K562 (cell line): ENCODE results near the gene SLC39A6. TPM values are rescaled to one million over a fixed set of nuclear protein-coding genes. Genes with fewer than 3 reads are reported as not detected.
A peak's percentile ranks its signal among the peaks of the same experiment; 100 is the strongest.

Experiments
- CC2D1A ChIP-seq: fragments of 450-650 bp; IDR thresholded peaks from 2 replicates; pipeline ENCODE4 v1.6.1; 2017; ENCODE audit warnings: mild to moderate bottlenecking
- EP400 ChIP-seq: fragments of 450-650 bp; IDR thresholded peaks from 2 replicates; pipeline ENCODE4 v1.6.1; 2017; ENCODE audit warnings: antibody characterized with exemption, mild to moderate bottlenecking, moderate library complexity
- FOS ChIP-seq: IDR thresholded peaks from 3 replicates; pipeline ENCODE4 v1.6.1; 2011; ENCODE audit not compliant: insufficient read length; ENCODE audit errors: extremely low read depth
- FUS ChIP-seq: fragments of 200-400 bp; formaldehyde crosslinking; optimal IDR thresholded peaks from 2 replicates; pipeline ENCODE3; 2017; ENCODE audit warnings: low read depth, low read length
- JUND ChIP-seq, 2 experiments: IDR thresholded peaks; 2 replicates in 1 of 2; 3 replicates in 1 of 2; pipeline ENCODE4 v1.6.1; 2011; ENCODE audit warnings: borderline replicate concordance in 2 of 2, low read depth in 2 of 2, low read length in 2 of 2, improper control_type of control experiment in 1 of 2, missing biosample characterization in 1 of 2, missing genetic modification characterization in 1 of 2, missing genetic modification reagents in 1 of 2
- NFYB ChIP-seq: IDR thresholded peaks from 2 replicates; pipeline ENCODE4 v1.6.1; 2011; ENCODE audit warnings: mild to moderate bottlenecking, moderate library complexity; ENCODE audit not compliant: insufficient read length; ENCODE audit errors: extremely low read depth
- PHF21A ChIP-seq: fragments of 450-650 bp; IDR thresholded peaks from 2 replicates; pipeline ENCODE4 v1.6.1; 2017; ENCODE audit warnings: low read depth, borderline replicate concordance
- RBFOX2 ChIP-seq: fragments of 200-400 bp; formaldehyde crosslinking; IDR thresholded peaks from 2 replicates; pipeline ENCODE4 v1.6.1; 2017; ENCODE audit warnings: low read depth, mild to moderate bottlenecking, low read length, moderate library complexity
- RBM22 ChIP-seq: fragments of 200-400 bp; formaldehyde crosslinking; IDR thresholded peaks from 2 replicates; pipeline ENCODE4 v1.6.1; 2018; ENCODE audit warnings: low read length, low read depth; ENCODE audit not compliant: poor library complexity, severe bottlenecking
- RBM25 ChIP-seq: fragments of 200-400 bp; formaldehyde crosslinking; IDR thresholded peaks from 2 replicates; pipeline ENCODE4 v1.6.1; 2018; ENCODE audit warnings: low read length, low read depth, moderate library complexity; ENCODE audit not compliant: severe bottlenecking
- RCOR1 ChIP-seq, 2 experiments: IDR thresholded peaks; 2 replicates each; pipeline ENCODE4 v1.6.1; 2012; ENCODE audit warnings: low read depth in 2 of 2, low read length in 2 of 2, borderline replicate concordance in 1 of 2, improper control_type of control experiment in 1 of 2
- ZNF316 ChIP-seq: fragments of 450-650 bp; IDR thresholded peaks from 2 replicates; pipeline ENCODE4 v1.6.1; 2016
- ZNF507 ChIP-seq: conservative IDR thresholded peaks from 2 replicates; pipeline ENCODE4 v1.6.1; 2017; ENCODE audit warnings: missing genetic modification characterization, missing compliant biosample characterization
- ZNF583 ChIP-seq: fragments of 250-450 bp; sonication (Bioruptor Pico); IDR thresholded peaks from 2 replicates; pipeline ENCODE4 v1.4.0; 2020
- polyA plus RNA-seq, 8 experiments: library from polyadenylated mRNA; depleted of rRNA in 4 of 8; stranded (reverse) in 5 of 8; unstranded in 3 of 8; fragments of >200 nt; fragmentation: Nextera tagmentation in 2 of 8; fragmentation: Illumina TruSeq in 1 of 8; extraction: Ambion mirVana in 2 of 8; extraction: Trizol in 1 of 8; gene quantifications; 2 replicates each; pipeline versions ENCODE4 v1.2.1 to v1.2.3, GENCODE V29; 2011 to 2014; ENCODE audit warnings: inconsistent platforms in 1 of 8, missing spikeins in 1 of 8
- total RNA-seq, 7 experiments: library from RNA; depleted of rRNA in 6 of 7; stranded (reverse); fragments of >200 nt in 6 of 7; fragmentation: Illumina TruSeq in 2 of 7; extraction: Trizol in 2 of 7; gene quantifications; 2 replicates each; pipeline versions ENCODE4 v1.2.1 to v1.2.3, GENCODE V29; 2011 to 2021; ENCODE audit warnings: low replicate concordance in 1 of 7
- TF ChIP-seq, protein P1 (sequence below): fragments of 250-450 bp; sonication (Bioruptor Pico); IDR thresholded peaks from 2 replicates; pipeline ENCODE4 v1.4.0; 2020; ENCODE audit warnings: mild to moderate bottlenecking, moderate library complexity
- TF ChIP-seq, protein P2 (sequence below): fragments of 450-650 bp; formaldehyde crosslinking; IDR thresholded peaks from 2 replicates; pipeline ENCODE4 v1.4.0; 2020; ENCODE audit warnings: mild to moderate bottlenecking, moderate library complexity
- TF ChIP-seq, protein P3 (sequence below): fragments of 450-650 bp; IDR thresholded peaks from 2 replicates; pipeline ENCODE4 v1.7.0; 2016; ENCODE audit warnings: borderline replicate concordance

Gene SLC39A6
- total and polyA plus RNA-seq, 9 of the 15 experiments (the other 6 are each of a cell fraction or from before 2014, with no cell fraction given): 5.6 to 23.8 (median 17.4) TPM

DNA sequence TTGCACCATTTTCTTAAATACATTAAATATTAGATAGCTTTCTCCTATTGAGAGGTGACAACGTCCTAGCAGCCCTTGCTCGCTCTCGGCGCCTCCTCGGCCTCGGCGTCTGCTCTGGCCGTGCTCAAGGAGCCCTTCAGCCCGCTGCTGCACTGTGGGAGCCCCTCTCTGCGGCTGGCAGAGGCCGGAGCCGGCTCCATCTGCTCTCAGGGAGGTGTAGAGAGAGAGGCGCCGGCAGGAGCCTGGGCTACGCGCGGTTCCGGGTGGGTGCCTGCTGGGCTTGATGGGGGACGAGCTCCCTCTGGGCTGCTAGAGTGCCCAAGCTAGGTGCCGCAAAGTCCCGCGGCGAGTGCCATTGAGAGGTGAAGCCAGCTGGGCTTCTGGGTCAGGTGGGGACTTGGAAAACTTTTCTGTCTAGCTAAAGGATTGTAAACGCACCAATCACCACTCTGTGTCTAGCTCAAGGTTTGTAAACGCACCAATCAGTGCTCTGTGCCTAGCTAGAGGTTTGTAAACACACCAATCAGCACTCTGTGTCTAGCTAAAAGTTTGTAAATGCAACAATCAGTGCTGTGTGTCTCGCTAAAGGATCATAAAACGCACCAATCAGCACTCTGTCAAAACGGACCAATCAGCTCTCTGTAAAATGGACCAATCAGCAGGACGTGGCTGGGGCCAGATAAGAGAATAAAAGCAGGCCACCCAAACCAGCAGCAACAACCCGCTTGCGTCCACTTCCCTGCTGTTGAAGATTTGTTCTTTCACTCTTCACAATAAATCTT, 64.9 kb downstream of the SLC39A6 start (continued):
- TF ChIP-seq, protein P1, sequence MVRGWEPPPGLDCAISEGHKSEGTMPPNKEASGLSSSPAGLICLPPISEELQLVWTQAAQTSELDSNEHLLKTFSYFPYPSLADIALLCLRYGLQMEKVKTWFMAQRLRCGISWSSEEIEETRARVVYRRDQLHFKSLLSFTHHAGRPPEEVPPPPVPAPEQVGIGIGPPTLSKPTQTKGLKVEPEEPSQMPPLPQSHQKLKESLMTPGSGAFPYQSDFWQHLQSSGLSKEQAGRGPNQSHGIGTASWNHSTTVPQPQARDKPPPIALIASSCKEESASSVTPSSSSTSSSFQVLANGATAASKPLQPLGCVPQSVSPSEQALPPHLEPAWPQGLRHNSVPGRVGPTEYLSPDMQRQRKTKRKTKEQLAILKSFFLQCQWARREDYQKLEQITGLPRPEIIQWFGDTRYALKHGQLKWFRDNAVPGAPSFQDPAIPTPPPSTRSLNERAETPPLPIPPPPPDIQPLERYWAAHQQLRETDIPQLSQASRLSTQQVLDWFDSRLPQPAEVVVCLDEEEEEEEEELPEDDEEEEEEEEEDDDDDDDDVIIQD (CRISPR knock-in tag): no peak
- TF ChIP-seq RCOR1 (IDR thresholded peaks at IDR 0.05; ENCODE audit: borderline replicate concordance in 1 of 2, low read depth in 2 of 2, low read length in 2 of 2) (no peak), ZNF583 (CRISPR knock-in tag) (no peak), JUND (IDR thresholded peaks at IDR 0.05; ENCODE audit: borderline replicate concordance, low read depth, low read length) (no peak), JUND (tag; IDR thresholded peaks at IDR 0.05; ENCODE audit: borderline replicate concordance, low read depth, low read length) (no peak), ZNF507 (tag) (no peak), RBM25 (peak; percentile 48), NFYB (peak; percentile 86), ZNF316 (peak; percentile 60), PHF21A (no peak), FOS (peak; percentile 2), CC2D1A (peak; percentile 69; the same call in 1 of the 2 replicates), RBFOX2 (peak; percentile 48), RBM22 (peak; percentile 68), FUS (no peak), EP400 (no peak)
- TF ChIP-seq, protein P2, sequence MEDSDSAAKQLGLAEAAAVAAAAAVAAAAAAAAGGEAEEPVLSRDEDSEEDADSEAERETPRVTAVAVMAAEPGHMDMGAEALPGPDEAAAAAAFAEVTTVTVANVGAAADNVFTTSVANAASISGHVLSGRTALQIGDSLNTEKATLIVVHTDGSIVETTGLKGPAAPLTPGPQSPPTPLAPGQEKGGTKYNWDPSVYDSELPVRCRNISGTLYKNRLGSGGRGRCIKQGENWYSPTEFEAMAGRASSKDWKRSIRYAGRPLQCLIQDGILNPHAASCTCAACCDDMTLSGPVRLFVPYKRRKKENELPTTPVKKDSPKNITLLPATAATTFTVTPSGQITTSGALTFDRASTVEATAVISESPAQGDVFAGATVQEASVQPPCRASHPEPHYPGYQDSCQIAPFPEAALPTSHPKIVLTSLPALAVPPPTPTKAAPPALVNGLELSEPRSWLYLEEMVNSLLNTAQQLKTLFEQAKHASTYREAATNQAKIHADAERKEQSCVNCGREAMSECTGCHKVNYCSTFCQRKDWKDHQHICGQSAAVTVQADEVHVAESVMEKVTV (CRISPR knock-in tag): no peak
- TF ChIP-seq, protein P3, sequence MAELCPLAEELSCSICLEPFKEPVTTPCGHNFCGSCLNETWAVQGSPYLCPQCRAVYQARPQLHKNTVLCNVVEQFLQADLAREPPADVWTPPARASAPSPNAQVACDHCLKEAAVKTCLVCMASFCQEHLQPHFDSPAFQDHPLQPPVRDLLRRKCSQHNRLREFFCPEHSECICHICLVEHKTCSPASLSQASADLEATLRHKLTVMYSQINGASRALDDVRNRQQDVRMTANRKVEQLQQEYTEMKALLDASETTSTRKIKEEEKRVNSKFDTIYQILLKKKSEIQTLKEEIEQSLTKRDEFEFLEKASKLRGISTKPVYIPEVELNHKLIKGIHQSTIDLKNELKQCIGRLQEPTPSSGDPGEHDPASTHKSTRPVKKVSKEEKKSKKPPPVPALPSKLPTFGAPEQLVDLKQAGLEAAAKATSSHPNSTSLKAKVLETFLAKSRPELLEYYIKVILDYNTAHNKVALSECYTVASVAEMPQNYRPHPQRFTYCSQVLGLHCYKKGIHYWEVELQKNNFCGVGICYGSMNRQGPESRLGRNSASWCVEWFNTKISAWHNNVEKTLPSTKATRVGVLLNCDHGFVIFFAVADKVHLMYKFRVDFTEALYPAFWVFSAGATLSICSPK: no peak
